Activated CD4-positive, CD25-positive, alpha-beta regulatory T cell treated with anti-CD3 and anti-CD28 coated beads, Interleukin-2, amount 50 U/mL, for 16 hours (primary cell): Measurements from ENCODE around the gene HMX3.

Experiments
- DNase-seq: peaks from one replicate; pipeline ENCODE4 v3.0.0-alpha.2; 2020; ENCODE audit warnings: low read depth, low spot score

HMX3 gene

DNA sequence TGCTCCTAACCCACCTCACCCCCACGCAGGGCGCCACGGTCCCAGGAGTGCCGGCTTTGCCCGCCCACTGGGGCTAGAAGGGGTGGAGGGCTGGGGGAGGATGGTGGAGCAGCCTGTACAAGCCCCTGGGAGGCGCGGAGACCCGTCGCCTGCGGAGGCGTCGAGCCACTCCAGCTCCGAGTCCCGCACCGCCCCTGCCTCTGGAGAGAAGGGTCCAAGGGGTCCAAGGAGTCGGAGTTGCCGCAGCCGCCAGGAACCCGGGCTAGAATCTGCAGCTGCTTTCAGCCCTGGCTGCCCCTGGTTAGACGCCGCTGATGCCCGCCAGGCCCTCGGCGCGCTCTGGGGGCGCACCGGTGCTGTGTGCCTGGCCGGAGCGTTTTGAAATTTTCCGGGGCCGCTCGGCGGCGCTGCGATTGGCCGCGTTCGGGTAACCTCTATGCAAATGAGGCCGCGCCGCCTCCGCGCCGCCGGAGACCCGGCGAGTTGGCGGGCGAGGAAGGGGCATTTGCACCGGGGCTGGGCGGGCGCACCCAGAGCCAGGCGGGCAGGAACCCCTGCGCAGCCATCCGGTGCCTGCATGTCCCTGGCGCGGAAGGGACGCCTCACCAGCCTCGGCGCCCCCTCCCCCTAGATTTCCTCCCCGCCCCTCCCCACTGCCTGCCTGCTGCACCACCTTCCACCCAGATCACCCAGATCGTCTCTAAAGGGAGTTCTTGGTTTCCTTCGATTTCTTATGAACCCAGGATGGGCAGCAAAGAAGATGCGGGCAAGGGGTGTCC lies 12.1 kb downstream of the HMX3 start, which contains the start of gene HMX2:
Gene HMX2 (plus strand): TSS at position 502 of the 779 bp plus-strand sequence. CDS start 243 bp downstream, at position 745.
- DNase-seq: no peak

DNA sequence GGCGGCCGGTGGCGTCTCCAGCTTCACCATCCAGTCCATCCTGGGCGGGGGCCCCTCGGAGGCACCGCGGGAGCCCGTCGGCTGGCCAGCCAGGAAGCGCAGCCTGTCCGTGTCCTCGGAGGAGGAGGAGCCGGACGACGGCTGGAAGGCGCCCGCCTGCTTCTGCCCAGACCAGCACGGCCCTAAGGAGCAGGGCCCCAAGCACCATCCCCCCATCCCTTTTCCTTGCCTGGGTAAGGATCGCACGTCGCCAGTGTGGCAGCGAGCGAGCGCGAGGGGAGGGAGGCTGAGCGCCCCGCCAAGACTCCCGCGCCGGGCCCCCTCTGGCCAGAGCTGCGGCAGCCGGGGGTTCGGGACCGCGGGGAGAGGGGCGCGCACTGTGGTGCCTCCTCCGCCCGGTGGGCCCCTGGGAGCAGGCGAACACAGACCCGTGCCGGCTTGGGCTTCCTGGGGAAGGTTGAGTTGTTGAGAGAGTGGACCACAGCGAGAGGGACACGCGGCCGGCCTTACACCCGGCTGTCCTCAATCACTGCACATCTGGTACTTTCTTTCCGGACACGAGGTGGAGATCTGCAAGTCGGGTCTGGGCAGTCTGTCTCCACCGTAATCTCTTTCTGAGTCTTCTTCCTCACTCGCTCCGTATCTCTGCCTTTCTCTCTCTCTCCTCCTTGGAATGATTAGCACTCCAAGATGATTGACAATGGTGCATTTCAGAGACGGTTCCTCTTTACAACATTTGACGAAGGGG lies 12.8 kb downstream of the HMX3 start:
- DNase-seq: no peak

DNA sequence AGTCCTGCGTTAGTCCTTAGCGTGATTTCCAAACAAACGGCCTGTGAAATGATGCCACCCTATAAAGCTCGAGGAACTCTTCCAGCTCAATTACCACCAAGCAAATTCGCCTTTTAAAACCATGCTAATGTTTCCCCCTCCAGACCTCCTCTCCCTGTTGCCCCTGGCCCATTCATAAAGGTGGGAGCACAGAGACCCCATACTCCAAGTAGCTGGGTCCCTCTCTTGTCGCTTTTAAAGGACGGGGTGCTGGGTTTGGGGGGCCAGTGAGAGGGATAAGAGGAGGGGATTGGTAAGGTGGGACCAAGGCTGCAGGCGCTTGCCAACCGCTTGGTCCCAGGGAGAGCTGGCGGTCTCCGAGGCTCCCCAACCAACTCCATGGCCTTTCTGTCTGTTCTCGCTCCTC lies 13.4 kb downstream of the HMX3 start:
- DNase-seq: no peak

DNA sequence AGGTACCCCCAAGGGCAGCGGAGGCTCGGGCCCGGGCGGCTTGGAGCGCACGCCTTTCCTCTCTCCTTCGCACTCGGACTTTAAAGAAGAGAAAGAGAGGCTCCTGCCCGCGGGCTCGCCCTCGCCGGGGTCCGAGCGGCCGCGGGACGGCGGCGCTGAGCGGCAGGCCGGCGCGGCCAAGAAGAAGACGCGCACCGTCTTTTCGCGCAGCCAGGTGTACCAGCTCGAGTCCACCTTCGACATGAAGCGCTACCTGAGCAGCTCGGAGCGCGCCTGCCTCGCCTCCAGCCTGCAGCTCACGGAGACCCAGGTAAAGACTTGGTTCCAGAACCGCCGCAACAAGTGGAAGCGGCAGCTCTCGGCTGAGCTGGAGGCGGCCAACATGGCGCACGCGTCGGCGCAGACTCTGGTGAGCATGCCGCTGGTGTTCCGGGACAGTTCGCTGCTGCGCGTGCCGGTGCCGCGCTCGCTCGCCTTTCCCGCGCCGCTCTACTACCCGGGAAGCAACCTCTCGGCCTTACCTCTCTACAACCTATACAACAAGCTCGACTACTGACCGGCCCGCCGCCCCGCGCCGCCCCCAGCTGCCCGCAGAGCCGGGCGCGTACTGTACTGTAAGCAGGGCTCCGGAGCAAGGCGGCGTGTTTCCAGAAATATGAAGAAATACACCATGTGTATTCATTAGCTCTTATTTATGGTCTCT lies 13.9 kb downstream of the HMX3 start:
- DNase-seq: no peak

DNA sequence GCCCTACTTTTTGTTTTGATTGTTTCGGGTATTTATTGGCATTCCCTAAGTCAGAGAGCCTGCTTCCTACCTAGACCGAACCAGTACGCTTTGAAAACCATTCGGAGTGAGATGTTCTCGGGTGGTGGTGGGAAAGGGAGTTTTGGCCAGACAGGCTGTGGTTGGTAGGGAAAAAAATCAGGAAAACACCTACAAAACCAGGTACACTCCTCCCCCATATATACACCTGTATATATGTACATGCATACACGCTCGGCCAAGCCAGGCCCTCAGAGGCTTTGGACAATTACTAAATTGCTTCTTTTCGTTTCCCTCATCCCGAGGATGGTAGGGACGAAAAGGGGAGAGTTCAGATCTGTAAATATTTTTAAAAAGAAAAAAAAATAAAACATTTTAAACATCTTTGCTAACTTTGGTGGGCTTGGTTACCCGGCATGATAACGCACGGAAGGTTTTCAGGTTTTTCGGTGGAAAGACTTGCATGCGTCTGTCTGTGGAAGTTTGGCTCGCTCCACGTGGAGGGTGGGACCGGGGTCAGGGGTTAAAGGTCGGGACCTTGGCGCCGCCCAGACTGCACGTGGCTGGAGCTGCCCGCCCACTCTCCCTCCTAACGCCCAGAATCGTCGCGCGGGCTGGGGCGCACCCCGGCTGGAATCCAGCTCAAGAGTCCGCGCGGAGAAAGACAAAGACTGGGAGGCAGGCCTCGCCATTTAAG lies 14.7 kb downstream of the HMX3 start:
- DNase-seq: no peak

DNA sequence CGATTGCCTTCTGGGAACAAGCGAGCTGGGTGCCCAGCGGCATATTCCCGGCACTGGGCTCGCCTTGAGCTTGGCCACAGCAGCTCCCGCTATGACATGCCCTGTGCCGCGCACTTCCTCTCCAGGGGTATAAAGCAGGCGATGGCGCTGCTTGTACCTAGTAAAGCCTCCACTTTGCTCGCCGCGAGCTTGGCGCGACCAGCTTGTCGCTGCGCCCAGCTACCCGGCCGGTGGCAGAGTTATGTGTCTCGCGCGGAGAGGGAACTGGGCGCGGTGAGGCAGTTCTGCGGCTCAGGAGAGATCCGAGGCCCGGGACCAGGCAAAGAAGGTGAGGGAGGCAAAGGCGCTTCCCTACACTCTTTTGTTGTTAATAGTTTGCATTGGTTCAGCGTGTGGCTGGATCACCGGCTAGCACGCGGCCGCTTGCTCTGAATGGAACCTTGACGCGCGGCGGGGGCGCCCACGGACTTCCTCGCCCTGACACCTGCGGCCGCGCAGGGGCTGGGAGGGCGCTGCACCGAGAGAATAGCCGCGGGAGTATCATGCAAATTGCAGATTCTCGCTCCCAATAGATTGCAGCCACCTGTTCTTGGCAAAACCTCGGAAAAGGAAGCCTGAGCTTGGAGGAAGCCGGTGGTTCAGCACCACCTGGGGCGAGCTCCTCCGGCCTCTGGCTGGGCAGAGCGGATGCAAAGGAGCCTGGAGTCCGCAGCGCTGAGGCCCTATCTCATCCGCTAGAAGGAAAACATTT lies 15.4 kb downstream of the HMX3 start:
- DNase-seq: no peak

DNA sequence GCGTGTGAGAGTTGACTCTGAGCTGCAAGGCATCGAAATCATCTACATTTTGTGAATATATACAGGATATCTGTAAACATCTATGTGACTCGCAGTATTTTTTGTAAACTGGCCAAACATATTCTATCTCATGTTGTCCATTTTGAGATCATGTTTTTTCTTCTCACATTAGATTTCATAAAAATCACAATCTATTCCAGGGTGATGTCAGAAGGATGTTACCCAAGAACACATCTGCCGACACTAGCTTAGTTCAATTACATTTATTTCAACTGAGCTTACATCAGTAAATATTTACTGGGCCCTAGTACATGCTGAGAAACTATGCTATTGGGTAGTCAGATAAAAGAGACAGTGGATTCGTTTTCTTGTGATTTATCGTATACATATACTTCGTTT lies 16.0 kb downstream of the HMX3 start:
- no peak for DNase-seq

DNA sequence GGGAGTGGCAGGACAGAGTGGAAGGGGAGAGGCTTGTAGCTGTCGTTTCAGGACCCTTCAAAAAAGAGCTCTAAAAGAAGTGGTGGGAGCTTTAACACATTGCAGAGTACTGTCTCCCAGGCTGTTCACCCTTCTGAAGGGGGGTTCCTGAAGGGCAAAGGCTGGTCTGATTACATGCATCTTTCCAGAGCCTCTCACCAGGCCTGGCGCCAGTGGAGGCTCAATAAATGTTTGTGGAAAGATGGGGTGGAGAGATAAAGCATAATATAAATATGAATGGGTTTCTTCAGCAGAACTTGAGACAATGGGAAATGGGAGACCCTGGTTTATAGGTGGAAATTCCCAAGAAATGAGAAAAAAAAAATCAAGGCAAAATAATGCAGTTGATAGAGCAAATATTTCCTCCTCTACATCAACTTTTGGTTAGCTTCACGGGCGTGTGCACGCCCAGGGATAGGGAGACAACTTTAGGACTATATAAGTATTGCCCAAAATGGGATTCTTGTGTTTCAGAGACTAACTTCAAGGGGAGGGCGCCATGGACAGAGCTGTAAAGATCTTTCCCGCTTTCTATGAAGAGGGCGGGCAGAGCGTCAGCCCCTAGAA lies 17.8 kb downstream of the HMX3 start:
- no peak for DNase-seq

DNA sequence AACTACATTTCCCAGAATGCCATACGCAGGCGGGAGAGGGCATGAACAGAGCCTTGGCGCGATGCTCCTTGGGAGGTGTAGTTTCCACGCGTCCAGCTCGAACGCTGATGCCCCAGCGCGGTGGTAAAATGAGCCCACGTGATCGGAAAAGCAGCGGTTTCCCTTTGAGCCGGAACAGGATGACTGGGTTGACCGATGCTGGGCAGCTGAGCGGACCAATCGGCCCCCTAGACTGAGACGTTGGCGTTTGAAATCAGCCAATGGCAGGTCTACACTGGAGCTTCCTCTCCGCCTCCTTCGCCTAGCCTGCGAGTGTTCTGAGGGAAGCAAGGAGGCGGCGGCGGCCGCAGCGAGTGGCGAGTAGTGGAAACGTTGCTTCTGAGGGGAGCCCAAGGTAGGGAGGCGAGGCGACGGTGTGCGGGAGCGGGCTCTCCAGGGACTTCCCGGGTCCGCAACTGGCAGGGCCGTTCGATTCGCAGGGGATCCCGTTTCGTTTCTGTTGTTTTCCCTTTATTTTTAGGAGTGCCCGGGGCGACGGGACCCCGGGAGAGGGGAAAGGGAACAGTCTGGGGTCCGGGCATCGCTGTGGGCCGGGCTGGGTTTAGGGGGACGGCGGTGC lies 18.4 kb downstream of the HMX3 start, which contains the start of gene BUB3:
Gene BUB3 (plus strand): TSS at position 311 of the 619 bp plus-strand sequence. CDS start 516 bp downstream, outside the sequence.
- peak; percentile 90 for DNase-seq

DNA sequence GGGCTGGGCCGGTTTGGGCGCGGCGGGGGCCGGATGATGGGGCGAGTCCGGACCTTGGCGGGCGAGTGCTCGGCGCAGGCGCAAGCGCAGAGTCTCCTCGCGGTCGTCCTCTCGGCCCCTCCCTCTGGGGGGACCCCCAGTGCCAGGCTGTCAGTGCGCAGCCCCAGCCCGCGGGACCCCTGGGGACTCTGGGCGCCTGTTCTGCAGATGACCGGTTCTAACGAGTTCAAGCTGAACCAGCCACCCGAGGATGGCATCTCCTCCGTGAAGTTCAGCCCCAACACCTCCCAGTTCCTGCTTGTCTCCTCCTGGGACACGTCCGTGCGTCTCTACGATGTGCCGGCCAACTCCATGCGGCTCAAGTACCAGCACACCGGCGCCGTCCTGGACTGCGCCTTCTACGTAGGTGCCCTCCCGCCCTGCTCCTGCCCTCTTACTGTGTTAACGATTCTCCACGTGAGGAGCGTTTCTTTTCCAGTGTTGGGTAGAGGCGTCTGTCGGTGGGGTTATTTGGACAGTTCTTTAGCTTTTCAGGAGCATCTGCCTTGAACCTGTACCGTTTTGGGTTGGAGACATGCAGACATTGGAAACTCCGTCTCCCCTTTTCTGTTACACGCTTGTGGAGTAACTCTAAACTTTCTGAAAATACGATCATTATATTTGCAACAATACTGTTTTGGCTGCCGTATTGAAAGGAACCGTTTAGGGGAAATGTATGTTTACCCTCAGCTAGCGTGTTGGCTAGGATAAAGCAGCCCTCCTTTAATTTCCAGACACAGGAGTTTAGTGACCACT lies 19.1 kb downstream of the HMX3 start:
- no peak for DNase-seq

DNA sequence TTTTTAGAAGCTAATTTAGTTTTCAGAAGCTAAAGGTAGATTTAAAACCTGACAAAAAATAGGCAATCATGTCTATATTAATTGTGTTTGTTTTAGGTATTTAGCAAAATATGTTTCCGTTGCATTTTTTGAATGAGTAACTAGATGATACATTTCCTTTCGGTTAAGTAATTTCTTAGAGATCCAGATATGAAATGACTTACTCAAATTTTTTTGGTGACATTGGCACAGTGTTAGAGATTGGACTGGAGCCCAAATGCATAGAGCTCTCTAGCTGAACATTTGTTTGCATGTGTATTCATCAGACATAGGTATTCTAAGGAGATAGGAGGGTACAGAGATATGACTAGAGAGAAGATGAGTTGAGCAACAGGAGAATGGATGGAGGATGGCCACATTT lies 20.3 kb downstream of the HMX3 start:
- no peak for DNase-seq

DNA sequence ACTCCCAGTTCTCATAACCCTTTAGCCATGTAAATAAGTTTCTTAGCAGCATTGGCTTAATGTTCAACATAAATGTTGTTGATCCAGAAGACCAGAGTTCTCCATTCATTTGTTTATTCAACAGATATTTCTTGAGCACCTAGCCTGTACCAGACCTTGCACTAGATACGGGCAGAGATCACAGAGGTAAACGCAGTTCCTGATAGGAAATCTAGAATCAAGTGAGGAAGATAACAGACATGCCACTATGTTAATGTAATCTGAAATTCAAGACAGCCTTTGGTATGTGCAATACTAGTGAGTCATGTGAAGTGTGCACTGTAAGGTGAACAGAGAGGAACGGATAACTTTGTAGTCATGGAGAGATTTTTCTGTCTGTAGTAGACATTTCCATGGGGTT lies 21.4 kb downstream of the HMX3 start:
- no peak for DNase-seq

DNA sequence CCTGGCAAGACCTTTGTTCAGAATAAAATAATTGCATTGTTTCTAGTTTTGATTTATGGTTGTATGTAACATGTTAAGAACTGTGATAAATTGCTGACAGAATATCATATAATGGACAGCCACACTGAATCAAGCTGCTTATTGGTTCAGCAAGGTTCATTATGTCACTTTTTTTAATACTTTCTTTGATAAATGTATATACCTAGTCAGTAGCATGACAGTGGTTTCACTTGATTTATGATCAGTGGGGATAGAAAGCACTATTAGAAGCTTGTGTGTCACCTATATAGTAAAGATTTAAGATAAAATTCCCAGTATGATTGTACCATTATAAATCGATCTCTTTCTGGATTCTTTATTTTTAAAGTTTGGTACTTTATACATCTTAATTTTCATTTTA lies 22.9 kb downstream of the HMX3 start:
- no peak for DNase-seq

DNA sequence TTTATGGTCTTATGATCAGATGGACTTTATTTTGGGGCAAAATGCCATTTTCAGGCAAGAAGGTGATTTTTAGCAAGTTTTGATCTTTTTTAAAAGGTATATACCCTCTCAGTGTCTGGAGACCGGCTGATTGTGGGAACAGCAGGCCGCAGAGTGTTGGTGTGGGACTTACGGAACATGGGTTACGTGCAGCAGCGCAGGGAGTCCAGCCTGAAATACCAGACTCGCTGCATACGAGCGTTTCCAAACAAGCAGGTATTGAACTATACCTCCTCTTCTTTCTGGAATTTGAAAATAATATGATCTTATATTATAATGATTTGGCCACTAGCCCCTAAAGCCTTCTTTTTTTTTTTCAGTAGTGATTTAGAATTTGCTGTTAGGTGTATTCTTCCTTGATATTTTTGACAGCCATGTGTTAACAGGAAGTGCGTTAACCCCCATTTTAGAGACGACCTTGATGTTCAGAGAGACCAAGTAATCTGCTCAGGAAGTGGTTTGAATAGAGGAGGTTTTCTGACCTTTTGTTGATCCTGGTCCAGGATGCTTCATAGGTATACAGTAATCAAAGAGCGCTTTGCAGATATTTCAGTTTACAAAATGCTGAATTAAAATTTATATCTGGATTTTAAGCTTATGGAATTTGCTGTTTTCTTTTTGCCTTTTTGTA lies 24.7 kb downstream of the HMX3 start:
- DNase-seq: no peak

DNA sequence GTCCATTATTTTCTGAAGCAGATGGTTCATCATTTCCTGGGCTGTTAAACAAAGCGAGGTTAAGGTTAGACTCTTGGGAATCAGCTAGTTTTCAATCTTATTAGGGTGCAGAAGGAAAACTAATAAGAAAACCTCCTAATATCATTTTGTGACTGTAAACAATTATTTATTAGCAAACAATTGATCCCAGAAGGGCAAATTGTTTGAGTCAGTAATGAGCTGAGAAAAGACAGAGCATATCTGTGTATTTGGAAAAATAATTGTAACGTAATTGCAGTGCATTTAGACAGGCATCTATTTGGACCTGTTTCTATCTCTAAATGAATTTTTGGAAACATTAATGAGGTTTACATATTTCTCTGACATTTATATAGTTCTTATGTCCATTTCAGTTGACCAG lies 28.5 kb downstream of the HMX3 start:
- no peak for DNase-seq

DNA sequence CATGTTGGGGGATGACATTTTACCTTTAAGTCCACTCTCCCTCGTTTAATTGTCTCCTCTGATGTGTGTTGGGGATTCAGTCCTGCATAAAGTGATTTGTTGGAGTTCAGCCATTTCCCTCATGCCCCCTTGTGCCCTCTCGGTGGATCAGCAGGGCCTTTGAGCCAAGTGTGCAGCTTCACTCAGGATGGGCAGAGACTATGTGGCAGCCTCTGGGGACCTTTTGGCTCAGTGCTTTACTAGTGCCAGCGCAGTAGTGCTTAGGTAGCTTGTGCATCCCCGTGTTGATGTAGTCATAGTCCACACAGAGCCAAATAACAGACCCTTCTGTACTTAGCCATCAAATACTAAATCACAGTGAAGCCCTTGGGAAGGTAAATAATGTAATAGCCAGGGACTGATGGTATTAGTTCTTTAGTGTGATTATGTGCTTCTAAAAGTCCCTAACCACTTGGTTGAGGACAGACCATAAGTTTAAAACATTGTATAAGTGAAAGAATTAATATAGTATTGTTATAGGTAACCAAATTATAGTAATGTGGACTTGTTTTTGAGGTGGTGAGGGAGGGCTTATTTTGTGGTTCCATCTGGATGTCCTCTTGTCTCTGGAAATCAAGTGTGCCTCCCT lies 29.8 kb downstream of the HMX3 start:
- no peak for DNase-seq

DNA sequence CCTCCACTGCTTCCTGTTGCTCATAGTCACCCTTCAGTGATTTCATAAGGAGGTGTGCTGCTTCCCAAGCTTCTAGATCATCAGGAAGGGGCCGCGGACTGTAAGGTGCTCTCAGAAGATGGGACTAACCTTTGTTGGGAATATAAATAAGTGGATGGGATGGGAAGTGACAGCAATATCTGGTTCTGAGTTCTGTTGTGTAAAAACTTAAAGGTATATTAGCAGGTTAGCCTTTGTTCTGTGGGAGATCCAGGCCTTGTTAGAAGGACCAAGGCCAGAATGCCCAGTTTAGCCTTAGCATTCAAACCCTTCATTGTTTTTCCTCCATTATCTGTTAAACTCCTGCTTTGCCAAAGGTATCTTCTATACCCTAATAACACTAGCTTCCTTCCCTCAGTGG lies 30.8 kb downstream of the HMX3 start:
- no peak for DNase-seq

DNA sequence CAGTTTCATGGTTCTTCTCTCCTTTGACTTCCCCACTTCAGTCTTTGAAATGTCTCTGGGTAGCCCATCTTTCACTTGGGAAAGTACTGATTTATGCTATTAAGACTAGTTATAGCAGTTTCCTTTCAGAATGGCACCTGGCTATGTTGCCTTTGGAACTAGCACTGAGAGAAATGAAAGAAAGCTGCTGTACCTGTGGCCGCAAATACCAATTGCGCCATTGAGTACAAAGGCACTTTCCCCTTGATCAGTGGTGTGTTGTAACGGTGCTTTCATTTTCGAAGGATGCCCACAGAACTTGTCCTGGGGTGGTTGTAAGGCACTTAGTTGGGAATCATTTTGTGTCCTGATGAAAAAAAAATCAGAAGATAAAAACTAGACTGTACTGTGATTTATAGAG lies 35.2 kb downstream of the HMX3 start:
- no peak for DNase-seq
